Activated T-cell treated with anti-CD3 and anti-CD28 coated beads for 48 hours (primary cell): ENCODE measurements around the gene RNF115.
"Not testable (repeated sequence)": the region's sequence is repeated elsewhere in the genome, so short reads cannot be mapped to it uniquely, and the experiment has no call there.

Experiments
- DNase-seq: peaks from one replicate; pipeline ENCODE4 v3.0.0-alpha.2; 2020; ENCODE audit warnings: low read depth

RNF115 gene

DNA sequence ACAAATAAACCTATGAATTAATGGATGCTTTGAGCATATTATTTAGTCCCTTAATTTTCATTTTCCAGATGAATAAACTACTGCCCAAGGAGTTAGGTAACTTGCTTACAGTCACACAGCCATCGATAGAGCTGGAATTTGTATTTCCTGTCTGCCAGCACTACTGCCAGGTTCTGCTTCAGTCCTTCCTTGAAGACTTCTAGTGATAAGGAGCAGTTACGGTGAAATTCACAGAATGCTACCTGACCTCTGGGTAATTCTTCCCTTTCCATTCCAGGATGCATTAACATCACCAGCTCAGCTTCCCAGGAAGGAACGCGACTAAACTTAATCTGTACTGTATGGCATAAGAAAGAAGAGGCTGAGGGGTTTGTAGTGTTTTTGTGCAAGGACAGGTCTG, 93.4 kb downstream of the RNF115 start:
- DNase-seq = no peak

DNA sequence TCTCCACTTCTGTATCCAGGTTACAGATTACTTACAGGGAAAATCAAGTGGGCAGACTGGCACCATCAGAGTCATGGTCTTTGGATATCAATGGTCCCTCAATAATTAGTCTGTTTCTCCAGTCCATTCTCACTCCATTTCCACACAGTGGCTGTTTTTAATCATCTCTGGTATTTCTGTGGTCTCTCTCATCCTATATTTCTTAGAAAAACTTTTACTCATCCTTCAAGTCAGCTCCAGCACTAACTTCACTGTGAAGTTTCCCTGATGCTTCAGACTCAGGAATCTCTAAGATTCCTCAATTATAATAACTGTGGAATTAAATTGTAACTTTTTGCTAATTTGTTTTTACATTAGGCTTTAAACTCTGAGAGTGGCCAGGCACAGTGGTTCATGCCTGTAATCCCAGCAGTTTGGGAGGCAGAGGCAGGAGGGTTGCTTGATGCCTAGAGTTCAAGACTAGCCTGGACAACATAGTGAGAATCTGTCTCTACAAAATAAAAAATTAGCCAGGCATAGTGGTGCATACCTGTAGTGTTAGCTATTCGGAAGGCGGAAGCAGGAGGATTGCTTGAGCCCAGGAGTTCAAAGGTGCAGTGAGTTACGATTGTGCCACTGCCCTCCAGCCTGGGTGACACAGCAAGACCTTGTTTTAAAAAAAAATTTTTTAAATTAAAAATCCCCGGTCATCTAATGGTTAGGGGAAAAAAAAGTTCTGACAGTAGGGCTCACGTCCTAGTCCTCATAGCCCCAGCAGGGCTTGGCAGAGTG, 94.0 kb downstream of the RNF115 start:
- DNase-seq = no peak

DNA sequence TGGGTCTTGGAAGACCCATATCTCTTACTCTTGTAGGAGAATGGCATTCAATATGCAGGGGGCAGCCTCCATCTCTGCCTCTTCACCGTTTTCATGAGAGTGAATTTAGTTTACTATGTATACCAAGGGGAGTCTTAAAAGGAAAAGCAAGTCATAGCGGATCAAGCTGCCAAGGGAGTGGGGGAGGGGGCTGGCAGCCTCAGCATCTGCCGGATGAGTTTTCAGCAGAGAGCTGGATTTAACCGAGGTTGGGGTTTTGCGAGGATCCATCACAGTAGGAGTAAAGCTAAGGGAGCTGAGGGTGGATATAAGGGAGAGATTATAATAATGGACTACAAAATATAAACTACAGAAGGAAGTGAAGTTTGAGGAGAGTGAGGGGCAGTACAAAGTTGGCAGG, 94.7 kb downstream of the RNF115 start:
- DNase-seq = no peak

DNA sequence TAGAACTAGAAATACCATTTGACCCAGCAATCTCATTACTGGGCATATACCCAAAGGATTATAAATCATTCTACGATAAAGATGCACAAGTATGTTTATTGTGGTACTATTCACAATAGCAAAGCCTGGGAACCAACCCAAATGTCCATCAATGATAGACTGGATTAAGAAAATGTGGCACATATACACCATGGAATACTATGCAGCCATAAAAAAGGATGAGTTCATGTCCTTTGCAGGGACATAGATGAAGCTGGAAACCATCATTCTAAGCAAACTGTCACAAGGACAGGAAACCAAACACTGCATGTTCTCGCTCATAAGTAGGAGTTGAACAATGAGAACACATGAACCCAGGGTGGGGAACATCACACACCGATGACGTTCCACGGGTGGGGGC, 97.7 kb downstream of the RNF115 start:
- not testable (repeated sequence) for DNase-seq

DNA sequence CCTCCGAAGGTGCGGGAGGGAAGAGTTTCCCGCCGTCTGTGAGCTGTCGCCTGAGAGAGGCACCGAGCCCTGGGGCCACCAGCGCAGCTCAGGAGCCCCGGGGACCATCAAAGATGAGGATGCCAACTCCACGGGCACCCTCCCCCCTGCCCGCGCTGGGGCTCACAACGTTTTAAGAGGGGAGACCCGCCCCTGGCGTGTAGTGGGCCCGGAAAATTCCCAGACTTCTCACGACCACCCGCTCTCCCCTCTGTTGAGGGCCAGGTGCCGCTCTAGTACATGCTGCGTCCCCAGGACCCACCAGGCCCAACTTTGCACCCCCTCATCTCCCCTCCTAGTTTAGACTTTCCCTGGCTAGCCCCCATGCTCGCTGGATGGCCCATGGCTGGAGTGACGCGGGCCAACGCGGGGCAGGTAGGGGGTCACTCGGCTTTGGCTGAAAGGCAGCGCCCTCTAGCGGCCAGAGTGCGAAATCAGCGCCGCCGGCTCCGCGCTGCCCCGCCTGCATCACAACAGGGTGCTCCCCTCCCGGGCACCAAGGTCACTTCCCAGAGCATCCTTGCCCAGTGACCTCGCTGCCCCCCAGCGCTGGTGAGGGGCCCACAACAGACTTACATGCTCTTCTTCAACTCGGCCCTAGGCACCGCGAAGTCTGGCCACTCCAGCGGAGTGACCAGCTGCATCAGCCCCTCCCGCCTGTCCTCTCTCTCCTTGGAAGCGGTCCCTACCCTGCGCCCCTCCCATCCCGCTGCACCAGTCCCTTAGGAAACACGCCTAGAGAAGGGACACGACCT, 102.8 kb downstream of the RNF115 start:
- peak; percentile 69 for DNase-seq

DNA sequence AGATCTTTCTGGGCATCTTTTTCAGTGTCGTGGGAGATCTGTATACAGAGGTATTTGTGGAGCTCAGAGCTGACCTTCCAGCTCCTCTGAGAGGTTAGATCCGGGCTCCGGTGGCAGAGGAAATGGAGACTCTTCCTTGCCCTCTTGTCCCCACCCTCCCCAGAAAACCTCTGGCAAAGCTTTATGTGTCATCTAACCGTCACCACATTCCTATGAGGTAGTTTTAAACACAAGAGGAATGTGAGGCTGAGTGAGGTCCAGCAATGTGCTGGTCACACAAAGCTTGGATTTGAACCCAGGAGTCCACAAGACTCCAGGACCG, 103.4 kb downstream of the RNF115 start:
- no peak for DNase-seq

DNA sequence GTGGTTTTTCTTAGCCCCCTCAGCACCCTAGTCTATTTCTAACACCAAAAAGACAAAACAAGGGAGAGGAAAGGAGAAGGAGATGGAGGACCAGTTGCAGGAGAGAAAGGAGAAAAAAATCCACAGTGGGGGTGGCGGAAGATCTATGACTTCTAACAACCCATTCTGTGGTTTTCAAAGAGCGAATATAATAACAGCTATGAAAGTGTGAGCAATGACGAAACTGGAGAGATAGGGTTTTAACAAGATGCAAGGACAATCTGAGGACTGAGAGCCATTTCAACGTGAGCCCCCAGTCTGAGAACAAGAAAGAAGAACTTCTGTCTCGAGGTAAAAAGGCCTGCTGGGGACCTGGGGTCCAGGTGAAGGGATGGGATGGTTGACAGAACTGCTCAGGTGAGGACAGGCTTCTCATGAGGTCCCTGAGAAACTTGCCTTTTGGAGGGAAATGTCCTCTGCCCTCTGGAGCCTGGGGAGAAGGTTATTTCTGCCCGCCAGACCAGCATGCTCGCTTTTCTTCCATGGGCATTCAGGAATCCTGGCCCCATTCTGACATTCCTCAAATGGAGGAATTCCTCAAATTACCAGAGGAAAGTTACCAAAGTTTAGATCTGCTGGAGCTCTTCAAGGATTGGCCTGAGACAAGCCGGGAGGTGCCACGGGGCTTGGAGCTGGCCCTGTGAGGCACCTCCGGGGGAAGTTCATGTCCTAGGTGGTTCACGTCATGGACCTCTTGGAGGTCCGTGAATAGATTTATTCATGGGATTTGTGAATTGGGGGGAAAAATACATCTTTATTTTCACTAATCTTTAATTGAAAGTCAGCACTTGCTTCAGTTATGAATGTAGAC, 104.4 kb downstream of the RNF115 start, which contains the start of gene CD160:
Gene CD160, plus strand, starts transcription at position 270 of the 850 bp plus-strand sequence. CDS start 8,829 bp downstream, outside the sequence.
- DNase-seq = no peak

DNA sequence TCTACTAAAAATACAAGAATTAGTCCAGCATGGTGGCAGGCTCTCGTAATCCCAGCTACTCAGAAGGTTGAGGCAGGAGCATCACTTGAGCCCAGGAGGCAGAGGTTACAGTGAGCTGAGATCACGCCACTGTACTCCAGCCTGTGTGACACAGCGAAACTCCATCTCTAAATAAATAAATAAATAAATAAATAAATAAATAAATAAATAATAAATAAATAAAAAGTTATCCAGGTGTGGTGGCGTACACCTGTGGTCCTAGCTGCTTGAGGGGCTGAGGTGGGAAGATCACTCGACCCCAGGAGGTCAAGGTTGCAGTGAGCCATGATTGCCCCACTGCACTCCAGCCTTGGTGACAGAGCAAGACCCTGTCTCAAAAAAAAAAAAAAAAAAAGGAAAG, 105.4 kb downstream of the RNF115 start:
- not testable (repeated sequence) for DNase-seq

DNA sequence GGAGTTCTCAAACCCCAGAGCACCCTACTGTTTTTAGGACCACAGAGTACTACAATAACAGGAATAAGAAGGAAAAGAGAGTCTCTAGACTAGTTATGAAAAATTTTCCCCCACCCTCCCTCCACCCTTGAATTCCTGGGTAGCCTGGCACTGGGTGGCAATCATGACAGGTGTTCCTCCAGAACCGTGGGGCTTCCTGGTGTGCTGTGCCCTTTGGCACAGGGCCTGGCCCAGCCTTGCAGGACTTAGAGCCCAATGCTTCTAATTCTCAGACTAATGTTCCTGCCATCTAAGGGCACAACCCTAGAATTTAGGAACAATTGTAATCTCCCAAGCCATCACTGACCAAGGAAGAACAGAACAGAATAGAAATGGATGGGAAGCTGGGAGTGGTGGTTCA, 106.1 kb downstream of the RNF115 start:
- DNase-seq = no peak

DNA sequence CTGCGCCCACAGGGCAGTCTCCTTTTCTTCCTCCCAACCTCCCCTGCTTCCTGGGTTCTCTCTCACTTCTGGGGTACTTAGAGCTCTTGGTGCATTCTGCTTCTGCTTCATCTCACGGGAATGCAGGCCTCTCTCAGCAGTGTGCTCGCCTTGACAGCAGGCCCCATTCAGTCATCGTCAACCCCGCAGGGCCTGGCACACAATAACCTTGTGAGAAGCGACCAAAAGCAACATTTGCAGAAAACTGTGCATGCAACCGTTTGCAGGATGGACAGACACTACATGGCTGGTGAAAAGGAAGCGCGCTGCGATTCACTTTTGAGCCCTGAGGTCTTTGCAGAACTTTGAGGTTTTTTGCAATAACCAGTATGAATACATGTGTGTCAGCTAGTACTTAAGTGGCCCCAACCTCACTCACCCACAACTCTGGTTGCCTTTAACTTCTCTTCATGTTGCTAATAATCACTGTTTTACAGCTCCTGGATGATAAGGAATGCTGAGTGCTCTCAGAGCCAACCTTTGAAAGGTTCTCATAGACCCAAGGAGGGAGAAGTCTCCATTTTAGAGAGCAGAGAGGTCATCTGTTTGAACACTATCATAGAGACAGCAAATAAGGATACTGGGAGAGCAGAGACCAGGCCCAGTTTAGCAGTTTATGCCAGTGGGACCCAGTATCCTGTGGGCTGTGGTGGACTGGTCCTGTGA, 107.1 kb downstream of the RNF115 start:
- no peak for DNase-seq

DNA sequence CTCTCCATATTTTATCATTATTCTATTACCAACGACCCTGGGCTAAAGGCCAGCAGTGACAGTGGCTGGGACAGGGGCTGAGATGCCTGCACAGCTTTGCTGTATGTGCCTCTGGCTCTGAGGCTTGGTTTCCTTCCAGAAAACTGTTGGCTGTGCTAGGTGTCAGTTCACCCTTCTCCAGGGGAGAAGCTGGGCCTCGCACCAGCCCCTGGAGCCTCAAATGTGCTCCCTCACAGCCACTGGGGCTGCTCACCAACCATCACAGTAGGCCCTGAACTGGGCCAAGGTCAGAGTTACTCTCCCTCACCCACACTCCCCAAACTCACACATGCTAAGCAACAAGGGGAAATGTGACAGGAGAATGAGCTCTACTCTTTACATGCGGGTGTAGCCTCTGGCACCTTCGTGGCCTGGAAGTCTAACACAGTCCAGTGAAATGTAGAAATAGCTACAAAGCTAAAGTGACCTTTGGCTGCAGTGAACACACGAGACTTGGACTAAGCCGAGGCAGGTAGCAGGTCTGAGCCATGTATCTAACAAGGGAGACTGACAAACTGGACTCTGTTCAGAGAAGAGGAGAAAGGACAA, 109.3 kb downstream of the RNF115 start:
- DNase-seq = no peak

DNA sequence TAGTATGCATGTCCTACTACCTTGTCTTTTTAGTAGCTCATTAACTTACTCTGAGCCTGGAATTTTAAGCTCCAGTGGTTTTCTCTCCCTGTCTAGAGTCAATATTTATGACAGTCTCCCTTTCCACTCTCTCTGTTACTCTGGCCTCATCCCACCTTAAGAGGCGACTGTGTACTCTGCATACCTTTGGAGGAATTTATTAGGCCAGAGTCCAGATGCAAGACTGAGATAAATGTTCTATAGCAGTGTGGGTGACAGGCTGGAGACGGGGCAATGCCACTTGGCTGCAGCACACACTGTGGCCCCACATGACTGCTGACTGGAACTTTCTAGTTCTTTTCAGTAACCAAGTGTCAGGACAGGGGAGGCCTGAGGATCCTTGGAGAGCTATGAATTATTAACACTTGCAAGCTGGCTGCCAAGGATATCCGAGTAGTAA, 112.7 kb downstream of the RNF115 start:
- DNase-seq = no peak

DNA sequence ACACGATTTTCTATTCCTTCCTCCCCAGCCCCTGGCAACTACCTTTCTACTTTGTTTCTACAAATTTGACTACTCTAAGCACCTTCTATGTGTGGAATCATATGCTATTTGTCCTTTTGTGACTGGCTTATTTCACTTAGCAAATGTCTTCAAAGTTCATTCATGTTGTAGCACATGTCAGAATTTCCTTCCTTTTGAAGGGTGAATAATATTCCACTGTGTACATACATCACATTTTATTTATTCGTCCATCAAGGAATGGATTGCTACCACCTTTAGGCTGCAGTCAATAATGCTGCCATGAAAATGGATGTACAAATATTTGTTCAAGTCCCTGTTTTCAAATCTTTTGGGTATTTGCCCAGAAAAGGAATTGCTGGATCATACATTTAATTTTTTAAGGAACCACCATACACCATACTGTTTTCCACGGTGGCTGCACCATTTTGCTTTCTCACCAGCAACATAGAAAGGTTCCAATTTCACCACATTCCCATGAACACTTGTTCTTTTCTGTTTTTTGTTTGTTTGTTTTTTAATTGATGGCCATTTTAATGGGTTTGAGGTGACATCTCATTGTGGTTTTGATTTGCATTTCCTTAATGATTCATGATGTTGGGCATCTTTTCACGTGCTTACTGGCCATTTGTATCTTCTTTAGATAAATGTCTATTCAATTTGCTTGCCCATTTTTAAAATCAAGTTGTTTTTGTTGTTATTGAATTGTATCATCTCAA, 113.4 kb downstream of the RNF115 start:
- no peak for DNase-seq

DNA sequence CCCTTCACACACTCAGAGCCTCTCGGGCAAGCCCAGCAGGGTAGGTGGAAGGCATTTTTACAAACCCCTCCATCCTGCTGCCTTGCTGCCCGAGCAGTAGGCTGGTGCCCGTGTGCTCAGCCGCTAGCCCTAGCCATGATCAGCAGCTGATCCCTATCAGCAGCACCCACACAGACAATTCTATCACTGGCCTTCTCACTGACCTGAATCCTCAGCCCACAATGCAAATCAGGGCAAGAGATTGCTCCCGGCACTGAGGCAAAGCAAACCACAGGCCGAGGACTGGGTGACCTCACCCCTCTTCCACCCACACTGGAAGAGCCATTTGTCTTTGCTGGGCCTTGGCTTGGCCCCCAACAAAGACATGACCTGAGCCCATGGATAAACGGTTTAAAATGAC, 115.8 kb downstream of the RNF115 start:
- no peak for DNase-seq

DNA sequence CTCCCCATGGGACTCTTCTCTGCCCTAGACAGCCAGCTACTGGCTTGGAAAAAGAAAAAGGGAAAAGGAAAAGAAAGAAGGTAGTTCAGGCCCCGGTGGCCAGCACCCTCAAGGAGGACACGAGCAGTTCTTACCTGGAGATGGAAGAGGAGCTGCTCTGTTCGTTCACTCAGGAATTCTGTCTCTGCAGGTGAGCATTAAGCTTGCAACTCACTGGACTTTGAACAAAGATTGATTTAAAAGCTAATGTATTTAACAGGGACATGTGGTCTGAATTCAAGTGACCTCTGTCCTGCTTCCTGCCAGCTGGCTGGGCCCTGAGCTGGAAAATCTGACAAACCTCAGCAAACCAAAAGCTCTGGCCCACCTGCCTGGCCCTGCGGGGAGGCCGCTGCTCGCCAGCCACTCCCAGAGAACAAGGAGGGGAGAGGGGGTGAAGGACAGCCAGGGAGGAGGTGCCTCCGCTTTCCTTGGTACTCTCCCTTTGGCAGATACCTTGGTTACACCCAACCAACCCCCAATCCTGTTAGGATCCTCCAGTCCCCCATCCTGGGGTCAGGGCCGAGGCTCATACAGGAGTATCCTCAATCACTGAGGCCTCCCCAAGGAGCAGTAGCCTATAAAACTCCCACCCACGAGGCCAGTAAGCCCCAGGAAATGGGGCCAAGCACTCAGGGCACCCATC, 116.6 kb downstream of the RNF115 start, which contains the start of gene PDZK1:
Gene PDZK1, minus strand, starts transcription at position 186 of the 685 bp plus-strand sequence. CDS start 19,347 bp downstream, outside the sequence.
- DNase-seq = no peak

DNA sequence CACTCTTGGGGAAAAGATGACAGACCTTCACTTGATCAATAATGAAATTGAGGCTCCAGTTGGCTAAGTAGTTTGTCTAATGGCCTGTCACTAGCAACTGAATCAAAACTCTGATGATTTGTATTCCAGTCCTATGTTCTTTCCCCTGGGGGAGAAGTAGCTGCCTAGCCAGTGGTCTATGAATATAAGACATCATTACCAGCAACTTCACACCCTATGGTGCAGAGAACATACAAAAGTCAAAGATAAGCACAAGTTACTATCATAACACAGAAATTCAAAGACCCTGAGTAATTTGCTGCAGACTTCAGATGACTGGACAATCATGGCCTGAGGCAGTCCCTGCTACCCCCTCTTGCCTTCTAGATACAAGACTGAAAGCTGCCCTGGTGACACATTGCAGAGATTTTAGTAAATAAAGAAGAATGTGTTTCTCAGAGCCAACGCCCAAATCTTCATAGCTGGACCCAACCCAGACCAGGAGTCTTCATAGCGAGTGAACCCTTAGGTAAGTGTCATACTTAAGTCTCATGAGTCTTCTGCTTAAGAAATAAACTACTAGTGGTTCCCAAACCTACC, 117.7 kb downstream of the RNF115 start:
- no peak for DNase-seq

DNA sequence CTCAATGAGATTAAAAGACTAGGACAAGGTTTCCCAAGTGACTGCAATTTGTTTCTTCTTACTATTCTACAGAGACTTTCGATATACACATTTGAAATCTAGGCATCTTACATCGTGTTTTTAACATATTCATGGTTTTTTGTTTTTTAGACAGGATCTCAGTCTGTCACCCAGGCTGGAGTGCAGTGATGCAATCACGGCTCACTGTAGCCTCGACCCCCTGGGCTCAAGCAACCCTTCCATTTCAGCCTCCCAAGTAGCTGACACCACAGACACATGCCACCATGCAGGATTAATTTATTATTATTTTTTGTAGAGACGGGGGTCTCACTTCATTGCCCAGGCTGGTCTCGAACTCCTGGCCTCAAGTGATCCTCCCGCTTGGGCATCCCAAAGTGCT, 118.3 kb downstream of the RNF115 start:
- DNase-seq = no peak

DNA sequence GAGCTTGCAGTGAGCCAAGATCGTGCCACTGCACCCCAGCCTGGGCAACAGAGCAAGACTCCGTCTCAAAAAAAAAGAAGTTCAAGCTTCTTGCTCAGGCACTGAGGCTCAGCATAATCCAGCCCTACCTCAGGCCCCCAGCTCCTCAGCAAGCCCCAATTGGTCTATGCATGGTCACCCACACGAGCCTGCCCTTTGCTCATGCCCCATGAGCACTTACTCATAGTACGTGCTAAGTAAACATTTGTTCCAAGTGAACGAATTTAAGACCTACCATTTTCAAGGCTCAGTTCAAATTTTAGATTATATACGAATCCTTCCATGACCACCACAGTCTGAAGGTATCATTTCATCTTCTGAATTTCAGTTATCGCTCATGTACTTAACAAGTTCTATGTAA, 121.1 kb downstream of the RNF115 start:
- no peak for DNase-seq

DNA sequence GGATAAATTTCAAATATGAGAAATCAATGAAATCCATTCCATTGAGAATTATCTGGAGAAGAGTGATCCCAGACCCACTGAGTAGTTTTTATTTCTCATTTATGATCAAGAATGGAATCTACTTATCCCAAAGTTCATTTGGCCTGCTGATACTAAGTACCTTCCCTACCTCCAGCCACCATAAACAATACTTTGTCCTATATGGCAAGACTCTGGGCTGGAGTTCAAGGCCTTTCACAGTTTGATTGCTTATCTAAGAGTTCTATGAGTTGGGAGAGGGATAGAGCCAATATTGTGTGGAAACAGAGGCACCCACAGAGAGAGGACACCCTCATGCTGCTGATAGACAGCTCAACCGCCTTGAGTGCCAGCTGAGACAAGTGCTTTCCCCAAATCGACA, 121.8 kb downstream of the RNF115 start:
- DNase-seq = no peak
